Caco-2 (cell line): ENCODE data around the gene GJC1. TPM values are rescaled to one million over a fixed set of nuclear protein-coding genes. Genes with fewer than 3 reads are reported as not detected.

Source experiments
- BruUV-seq: library from RNA; stranded (reverse); fragments of 400-500 nt; replicated peaks from 2 replicates; lab custom pipeline; 2021; lab: Mats Ljungman, UMichigan
- CTCF ChIA-PET: fragments of 300-600 bp; sonication (Branson Sonifier 250); formaldehyde crosslinking; loops from one replicate; lab custom pipeline; 2022; ENCODE audit warnings: antibody characterized with exemption; lab: Charles Lee
- POLR2A ChIA-PET: fragments of 300-600 bp; sonication (Branson Sonifier 250); formaldehyde crosslinking; loops from one replicate; lab custom pipeline; 2022; ENCODE audit warnings: antibody characterized with exemption; lab: Charles Lee
- DNase-seq, 2 experiments: peaks; one replicate each; pipeline versions ENCODE4 v3.0.0 to v3.0.0-alpha.2; 2020 to 2022
- H3K27me3 ChIP-seq: replicated peaks from 2 replicates; pipeline ENCODE4 v1.6.0; 2011; ENCODE audit warnings: low read length; ENCODE audit not compliant: control insufficient read depth, insufficient read depth
- H3K36me3 ChIP-seq: 2 replicates; pipeline ENCODE4 v1.5.1; 2011; ENCODE audit warnings: low read length; ENCODE audit not compliant: control insufficient read depth, insufficient read depth
- H3K4me1 ChIP-seq: fragments of 250-450 bp; sonication (Bioruptor Pico); 2 replicates; pipeline ENCODE4 v1.5.1; 2020; ENCODE audit warnings: mild to moderate bottlenecking
- H3K4me3 ChIP-seq: 2 replicates; pipeline ENCODE4 v1.5.1; 2011; ENCODE audit warnings: low read depth, mild to moderate bottlenecking, control low read depth, low read length
- H3K9me3 ChIP-seq: fragments of 250-450 bp; sonication (Bioruptor Pico); 2 replicates; pipeline ENCODE4 v1.5.1; 2020; ENCODE audit warnings: mild to moderate bottlenecking, moderate library complexity
- H3K27ac Mint-ChIP-seq: one replicate; pipeline ENCODE4 v1.8.0; 2022; ENCODE audit warnings: mixed read lengths; ENCODE audit not compliant: unreplicated experiment
- H3K27me3 Mint-ChIP-seq: one replicate; pipeline ENCODE4 v1.8.0; 2022; ENCODE audit warnings: mixed read lengths; ENCODE audit not compliant: insufficient read depth, unreplicated experiment
- H3K36me3 Mint-ChIP-seq: one replicate; pipeline ENCODE4 v1.8.0; 2022; ENCODE audit warnings: mild to moderate bottlenecking, mixed read lengths; ENCODE audit not compliant: insufficient read depth, unreplicated experiment
- H3K4me1 Mint-ChIP-seq: one replicate; pipeline ENCODE4 v1.8.0; 2022; ENCODE audit warnings: low read depth, mixed read lengths; ENCODE audit not compliant: unreplicated experiment
- H3K4me3 Mint-ChIP-seq: one replicate; pipeline ENCODE4 v1.8.0; 2022; ENCODE audit warnings: mild to moderate bottlenecking, moderate library complexity, mixed read lengths; ENCODE audit not compliant: unreplicated experiment
- H3K9me3 Mint-ChIP-seq: one replicate; pipeline ENCODE4 v1.8.0; 2022; ENCODE audit warnings: mixed read lengths; ENCODE audit not compliant: unreplicated experiment
- CTCF ChIP-seq, 2 experiments: fragments of 200-600 bp in 1 of 2; IDR thresholded peaks; 1 replicate in 1 of 2; 2 replicates in 1 of 2; pipeline versions ENCODE4 v1.5.1 to v1.8.0; 2011 to 2022; ENCODE audit warnings: antibody characterized with exemption in 1 of 2, control low read depth in 1 of 2, inconsistent platforms in 1 of 2, low read depth in 1 of 2, low read length in 1 of 2, mild to moderate bottlenecking in 1 of 2, moderate library complexity in 1 of 2; ENCODE audit not compliant: insufficient read depth in 1 of 2, severe bottlenecking in 1 of 2, unreplicated experiment in 1 of 2
- intact Hi-C: fragments of 100-400 bp; cut with micrococcal nuclease; formaldehyde crosslinking; loops from one replicate; pipeline ENCODE4 v1.10.0; 2022; ENCODE audit not compliant: unreplicated experiment
- total RNA-seq: library from RNA; stranded (reverse); gene quantifications from 2 replicates; pipeline ENCODE4 v1.2.3, GENCODE V29; 2022

GJC1 gene
- total RNA-seq, 1 experiment from 2014 or later, result 33.5 TPM

DNA sequence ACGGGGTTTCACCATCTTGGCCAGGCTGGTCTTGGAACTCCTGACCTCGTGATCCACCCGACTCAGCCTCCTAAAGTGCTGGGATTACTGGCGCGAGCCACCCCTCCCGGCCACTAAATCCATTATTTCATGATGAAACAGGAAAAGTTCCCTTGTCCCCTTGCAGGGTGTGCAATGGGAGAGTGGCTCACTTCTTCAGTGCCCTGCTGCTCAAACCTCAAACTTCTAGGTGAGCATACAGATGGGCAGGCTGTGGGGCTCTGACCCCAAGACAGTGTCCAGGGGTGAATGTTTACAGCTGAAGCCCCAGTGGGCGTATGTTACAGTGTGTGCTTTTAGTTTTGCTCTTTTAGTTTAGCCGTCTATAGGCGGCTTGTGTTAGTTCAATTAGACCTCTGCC is 34.7 kb downstream of the GJC1 start:
- Histone ChIP-seq H3K27me3 (no peaks in the 10 kb centered on the region), H3K4me1 (no peaks in the 10 kb centered on the region), H3K9me3 (no peaks in the 10 kb centered on the region), H3K36me3 (no peaks in the 10 kb centered on the region), H3K4me3 (no peak overlapping the region)
- intact Hi-C loops, result no loop called here
- no peak for DNase-seq
- Mint-ChIP-seq H3K4me3 (no peak overlapping the region), H3K9me3 (no peaks in the 10 kb centered on the region), H3K4me1 (no peaks in the 10 kb centered on the region), H3K27ac (no peak overlapping the region), H3K36me3 (no peaks in the 10 kb centered on the region), H3K27me3 (no peaks in the 10 kb centered on the region)
- ChIA-PET POLR2A (no interaction called here), CTCF (no interaction called here)
- no peak for TF ChIP-seq CTCF (IDR thresholded peaks at IDR 0.05; ENCODE audit: insufficient read depth in 1 of 2, low read depth in 1 of 2, low read length in 1 of 2, severe bottlenecking in 1 of 2, unreplicated experiment in 1 of 2)
- no TSS peak for BruUV-seq

- no peak overlapping the region for H3K27ac Mint-ChIP-seq
- Histone ChIP-seq H3K9me3 (no peaks in the 10 kb centered on the region), H3K4me1 (no peaks in the 10 kb centered on the region), H3K27me3 (no peaks in the 10 kb centered on the region), H3K36me3 (no peaks in the 10 kb centered on the region), H3K4me3 (no peak overlapping the region)
- no peak for DNase-seq
- ChIA-PET POLR2A (no interaction called here), CTCF (interaction anchor here (0.6 kb wide), 1 partner anchor 282 kb away, joined by 3 read pairs; no protein-coding TSS in a partner anchor)
- no peaks in the 10 kb centered on the region for H3K36me3 Mint-ChIP-seq
- no TSS peak for BruUV-seq
- H3K4me3 Mint-ChIP-seq, result no peak overlapping the region
- TF ChIP-seq CTCF (IDR thresholded peaks at IDR 0.05; ENCODE audit: insufficient read depth in 1 of 2, low read depth in 1 of 2, low read length in 1 of 2, severe bottlenecking in 1 of 2, unreplicated experiment in 1 of 2), result no peak
- intact Hi-C loops, result no loop called here
- no peaks in the 10 kb centered on the region for H3K27me3 Mint-ChIP-seq
- H3K4me1 Mint-ChIP-seq, result no peaks in the 10 kb centered on the region
- H3K9me3 Mint-ChIP-seq, result no peaks in the 10 kb centered on the region
Observed at GRCh38 chr17:44794851-44795413, 35.2 kb downstream of the GJC1 start.

DNA sequence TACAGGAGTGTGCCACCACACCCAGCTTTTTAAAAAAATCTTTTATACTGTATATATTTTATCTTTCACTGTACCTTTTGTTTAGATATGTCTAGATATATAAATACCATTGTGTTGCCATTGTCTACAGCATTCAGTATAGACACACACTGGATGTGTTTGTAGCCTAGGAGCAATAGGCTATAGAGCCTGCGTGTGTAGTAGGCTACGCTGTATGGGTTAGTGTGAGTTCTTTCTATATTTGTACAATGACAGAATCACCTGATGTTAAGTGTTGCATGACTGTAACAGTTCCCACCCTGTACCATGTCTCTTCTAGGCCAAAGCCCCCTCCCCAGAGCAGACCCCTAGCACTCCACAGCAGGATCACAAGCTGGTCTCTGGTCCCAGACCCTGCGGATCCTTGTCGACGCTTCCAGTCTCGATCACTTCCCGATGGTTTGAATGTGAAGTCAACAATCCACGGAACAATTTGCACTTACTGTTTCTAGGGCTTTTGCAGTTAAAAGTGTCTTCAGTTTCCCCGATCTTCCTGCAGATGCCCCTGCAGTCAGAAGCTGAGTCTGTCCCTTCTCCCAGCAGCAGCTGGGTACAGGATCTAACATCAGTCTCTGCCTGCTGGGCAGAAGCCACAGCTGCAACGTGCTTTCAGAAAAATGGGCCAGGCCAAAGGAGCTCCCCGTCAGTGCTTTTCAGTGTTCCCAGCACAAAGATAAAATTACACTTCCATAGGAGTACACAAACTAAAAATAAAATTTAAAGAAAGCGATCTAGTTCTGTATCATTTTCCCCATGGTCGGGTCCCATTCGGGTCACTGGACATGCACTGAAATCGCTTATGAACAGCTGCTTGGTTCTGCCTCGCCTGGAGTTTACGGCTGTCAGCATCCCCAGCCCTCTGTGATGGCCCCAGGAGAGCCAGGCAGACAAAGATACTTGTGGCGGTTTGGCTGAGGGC is 35.9 kb downstream of the GJC1 start:
- Mint-ChIP-seq H3K9me3 (no peaks in the 10 kb centered on the region), H3K36me3 (no peaks in the 10 kb centered on the region), H3K27ac (no peak overlapping the region), H3K27me3 (no peaks in the 10 kb centered on the region), H3K4me1 (no peaks in the 10 kb centered on the region), H3K4me3 (no peak overlapping the region)
- no peaks in the 10 kb centered on the region for H3K36me3 ChIP-seq
- H3K9me3 ChIP-seq, result no peaks in the 10 kb centered on the region
- no peak for DNase-seq
- POLR2A ChIA-PET, result no interaction called here
- no peaks in the 10 kb centered on the region for H3K4me1 ChIP-seq
- H3K4me3 ChIP-seq, result no peak overlapping the region
- H3K27me3 ChIP-seq, result no peaks in the 10 kb centered on the region
- intact Hi-C loops, result no loop called here
- BruUV-seq, result no TSS peak
- CTCF ChIA-PET, result interaction anchor here (0.6 kb wide), 1 partner anchor 281 kb away, joined by 3 read pairs; no protein-coding TSS in a partner anchor
- no peak for TF ChIP-seq CTCF (IDR thresholded peaks at IDR 0.05; ENCODE audit: insufficient read depth in 1 of 2, low read depth in 1 of 2, low read length in 1 of 2, severe bottlenecking in 1 of 2, unreplicated experiment in 1 of 2)
